ENCODE measurements around the gene POU6F1. TPM values are rescaled to one million over a fixed set of nuclear protein-coding genes. Genes with fewer than 3 reads are reported as not detected.

POU6F1 gene
- total RNA-seq, 2 experiments from 2014 or later = 2.6 to 5.5 TPM

GRCh38 chr12:51225771-51226170, 7.9 kb upstream of the POU6F1 start:
- ChIA-PET POLR2A (no interaction called here), CTCF (ENCODE audit: unreplicated experiment) (no interaction called here)
- no peak overlapping the region for H2AFZ ChIP-seq (ENCODE audit: low read length)
- H3K36me3 ChIP-seq (ENCODE audit: insufficient read depth, low read length) = no peaks in the 10 kb centered on the region
- H3K4me1 ChIP-seq (ENCODE audit: insufficient read depth, low read length, poor library complexity, severe bottlenecking) = no peaks in the 10 kb centered on the region
- no peaks in the 10 kb centered on the region for H3K9me3 ChIP-seq (ENCODE audit: low read length)
- no peaks in the 10 kb centered on the region for H3K79me2 ChIP-seq (ENCODE audit: insufficient read depth, low read depth, low read length)
- H4K20me1 ChIP-seq (ENCODE audit: insufficient read depth, low read length) = no peaks in the 10 kb centered on the region
- TF ChIP-seq EZH2phosphoT487 (IDR thresholded peaks at IDR 0.05; ENCODE audit: borderline replicate concordance, low read depth, low read length) (no peak), CTCF (conservative IDR thresholded peaks at IDR 0.05; ENCODE audit: low read length) (no peak)
- H3K9me2 ChIP-seq (ENCODE audit: insufficient read depth, low read length) = no peaks in the 10 kb centered on the region
- no peak for DNase-seq (ENCODE audit: low spot score)
- H3K27ac ChIP-seq (ENCODE audit: low read depth, low read length, poor library complexity, severe bottlenecking) = no peak overlapping the region
- intact Hi-C loops (cut with micrococcal nuclease; ENCODE audit: unreplicated experiment) = no loop called here
- H3K4me2 ChIP-seq (ENCODE audit: low read length) = no peak overlapping the region
- no TSS peak for BruUV-seq (replicated peaks)
- H3K4me3 ChIP-seq (ENCODE audit: low read depth, low read length, poor library complexity, severe bottlenecking) = no peak overlapping the region

- Histone ChIP-seq H3K27ac (ENCODE audit: low read depth, low read length, poor library complexity, severe bottlenecking) (no peak overlapping the region), H4K20me1 (ENCODE audit: insufficient read depth, low read length) (no peaks in the 10 kb centered on the region), H3K9me3 (ENCODE audit: low read length) (no peaks in the 10 kb centered on the region), H3K4me2 (ENCODE audit: low read length) (no peak overlapping the region), H3K36me3 (ENCODE audit: insufficient read depth, low read length) (no peaks in the 10 kb centered on the region), H3K79me2 (ENCODE audit: insufficient read depth, low read depth, low read length) (no peaks in the 10 kb centered on the region), H3K4me3 (ENCODE audit: low read depth, low read length, poor library complexity, severe bottlenecking) (no peak overlapping the region), H2AFZ (ENCODE audit: low read length) (no peak overlapping the region), H3K9me2 (ENCODE audit: insufficient read depth, low read length) (no peaks in the 10 kb centered on the region), H3K4me1 (ENCODE audit: insufficient read depth, low read length, poor library complexity, severe bottlenecking) (no peaks in the 10 kb centered on the region)
- ChIA-PET POLR2A (no interaction called here), CTCF (ENCODE audit: unreplicated experiment) (no interaction called here)
- DNase-seq (ENCODE audit: low spot score) = no peak
- TF ChIP-seq CTCF (conservative IDR thresholded peaks at IDR 0.05; ENCODE audit: low read length) (no peak), EZH2phosphoT487 (IDR thresholded peaks at IDR 0.05; ENCODE audit: borderline replicate concordance, low read depth, low read length) (no peak)
- BruUV-seq (replicated peaks) = no TSS peak
- intact Hi-C loops (cut with micrococcal nuclease; ENCODE audit: unreplicated experiment) = no loop called here
These were observed 7.4 kb upstream of the POU6F1 start for GRCh38 chr12:51225234-51225633.

GRCh38 chr12:51224625-51225024, 6.8 kb upstream of the POU6F1 start:
- ChIA-PET CTCF (ENCODE audit: unreplicated experiment) (no interaction called here), POLR2A (interaction anchor here (0.6 kb wide), 1 partner anchor 11 kb away, joined by 5 read pairs; no protein-coding TSS in a partner anchor)
- Histone ChIP-seq H4K20me1 (ENCODE audit: insufficient read depth, low read length) (no peaks in the 10 kb centered on the region), H3K4me1 (ENCODE audit: insufficient read depth, low read length, poor library complexity, severe bottlenecking) (peaks cover 4% of the 10 kb centered on the region), H3K27ac (ENCODE audit: low read depth, low read length, poor library complexity, severe bottlenecking) (no peak overlapping the region), H3K4me3 (ENCODE audit: low read depth, low read length, poor library complexity, severe bottlenecking) (no peak overlapping the region), H3K36me3 (ENCODE audit: insufficient read depth, low read length) (no peaks in the 10 kb centered on the region), H3K9me3 (ENCODE audit: low read length) (no peaks in the 10 kb centered on the region), H2AFZ (ENCODE audit: low read length) (no peak overlapping the region), H3K9me2 (ENCODE audit: insufficient read depth, low read length) (no peaks in the 10 kb centered on the region), H3K4me2 (ENCODE audit: low read length) (no peak overlapping the region), H3K79me2 (ENCODE audit: insufficient read depth, low read depth, low read length) (no peaks in the 10 kb centered on the region)
- no peak for DNase-seq (ENCODE audit: low spot score)
- intact Hi-C loops (cut with micrococcal nuclease; ENCODE audit: unreplicated experiment) = no loop called here
- no TSS peak for BruUV-seq (replicated peaks)
- TF ChIP-seq CTCF (conservative IDR thresholded peaks at IDR 0.05; ENCODE audit: low read length) = no peak
- no peak for TF ChIP-seq EZH2phosphoT487 (IDR thresholded peaks at IDR 0.05; ENCODE audit: borderline replicate concordance, low read depth, low read length)
